ENCODE data around the gene PRSS16.

PRSS16 gene

GRCh38 chr6:27275025-27275956 is 27.8 kb downstream of the PRSS16 start:
- TF ChIP-seq CTCF (conservative IDR thresholded peaks at IDR 0.05; ENCODE audit: low read depth, low read length): no peak
- no peak overlapping the region for H3K4me3 ChIP-seq (ENCODE audit: low read depth, low read length)
- DNase-seq (ENCODE audit: low read depth): no peak

- H3K4me3 ChIP-seq (ENCODE audit: low read depth, low read length): peak overlapping the region; percentile 47
- no peak for DNase-seq (ENCODE audit: low read depth)
- no peak for TF ChIP-seq CTCF (conservative IDR thresholded peaks at IDR 0.05; ENCODE audit: low read depth, low read length)
Observed at GRCh38 chr6:27279513-27280063, 32.1 kb downstream of the PRSS16 start.

GRCh38 chr6:27280064-27280539 is 32.6 kb downstream of the PRSS16 start:
- H3K4me3 ChIP-seq (ENCODE audit: low read depth, low read length): peak overlapping the region; percentile 53
- TF ChIP-seq CTCF (conservative IDR thresholded peaks at IDR 0.05; ENCODE audit: low read depth, low read length): no peak
- DNase-seq (ENCODE audit: low read depth): peak; percentile 60

- TF ChIP-seq CTCF (conservative IDR thresholded peaks at IDR 0.05; ENCODE audit: low read depth, low read length): no peak
- no peak for DNase-seq (ENCODE audit: low read depth)
- H3K4me3 ChIP-seq (ENCODE audit: low read depth, low read length): peak overlapping the region; percentile 53
Observed at GRCh38 chr6:27280540-27281000, 33.1 kb downstream of the PRSS16 start.

GRCh38 chr6:27281105-27281539 is 33.6 kb downstream of the PRSS16 start:
- no peak overlapping the region for H3K4me3 ChIP-seq (ENCODE audit: low read depth, low read length)
- TF ChIP-seq CTCF (conservative IDR thresholded peaks at IDR 0.05; ENCODE audit: low read depth, low read length): no peak
- no peak for DNase-seq (ENCODE audit: low read depth)

GRCh38 chr6:27281569-27281968 is 34.1 kb downstream of the PRSS16 start:
- H3K4me3 ChIP-seq (ENCODE audit: low read depth, low read length): no peak overlapping the region
- no peak for TF ChIP-seq CTCF (conservative IDR thresholded peaks at IDR 0.05; ENCODE audit: low read depth, low read length)

More at GRCh38 chr6:27281569-27281968, 34.1 kb downstream of the PRSS16 start:
- DNase-seq (ENCODE audit: low read depth): no peak
